Caco-2 (cell line): ENCODE measurements around the gene HM13. TPM values are rescaled to one million over a fixed set of nuclear protein-coding genes. Genes with fewer than 3 reads are reported as not detected.
A peak's percentile ranks its signal among the peaks of the same experiment; 100 is the strongest.
"Not testable (repeated sequence)": the region's sequence is repeated elsewhere in the genome, so short reads cannot be mapped to it uniquely, and the experiment has no call there.

Source experiments
- BruUV-seq: library from RNA; stranded (reverse); fragments of 400-500 nt; replicated peaks from 2 replicates; lab custom pipeline; 2021; lab: Mats Ljungman, UMichigan
- CTCF ChIA-PET: fragments of 300-600 bp; sonication (Branson Sonifier 250); formaldehyde crosslinking; loops from one replicate; lab custom pipeline; 2022; ENCODE audit warnings: antibody characterized with exemption; lab: Charles Lee
- POLR2A ChIA-PET: fragments of 300-600 bp; sonication (Branson Sonifier 250); formaldehyde crosslinking; loops from one replicate; lab custom pipeline; 2022; ENCODE audit warnings: antibody characterized with exemption; lab: Charles Lee
- DNase-seq, 2 experiments: peaks; one replicate each; pipeline versions ENCODE4 v3.0.0 to v3.0.0-alpha.2; 2020 to 2022
- H3K27me3 ChIP-seq: replicated peaks from 2 replicates; pipeline ENCODE4 v1.6.0; 2011; ENCODE audit warnings: low read length; ENCODE audit not compliant: control insufficient read depth, insufficient read depth
- H3K36me3 ChIP-seq: 2 replicates; pipeline ENCODE4 v1.5.1; 2011; ENCODE audit warnings: low read length; ENCODE audit not compliant: control insufficient read depth, insufficient read depth
- H3K4me1 ChIP-seq: fragments of 250-450 bp; sonication (Bioruptor Pico); 2 replicates; pipeline ENCODE4 v1.5.1; 2020; ENCODE audit warnings: mild to moderate bottlenecking
- H3K4me3 ChIP-seq: 2 replicates; pipeline ENCODE4 v1.5.1; 2011; ENCODE audit warnings: low read depth, mild to moderate bottlenecking, control low read depth, low read length
- H3K9me3 ChIP-seq: fragments of 250-450 bp; sonication (Bioruptor Pico); 2 replicates; pipeline ENCODE4 v1.5.1; 2020; ENCODE audit warnings: mild to moderate bottlenecking, moderate library complexity
- H3K27ac Mint-ChIP-seq: one replicate; pipeline ENCODE4 v1.8.0; 2022; ENCODE audit warnings: mixed read lengths; ENCODE audit not compliant: unreplicated experiment
- H3K27me3 Mint-ChIP-seq: one replicate; pipeline ENCODE4 v1.8.0; 2022; ENCODE audit warnings: mixed read lengths; ENCODE audit not compliant: insufficient read depth, unreplicated experiment
- H3K36me3 Mint-ChIP-seq: one replicate; pipeline ENCODE4 v1.8.0; 2022; ENCODE audit warnings: mild to moderate bottlenecking, mixed read lengths; ENCODE audit not compliant: insufficient read depth, unreplicated experiment
- H3K4me1 Mint-ChIP-seq: one replicate; pipeline ENCODE4 v1.8.0; 2022; ENCODE audit warnings: low read depth, mixed read lengths; ENCODE audit not compliant: unreplicated experiment
- H3K4me3 Mint-ChIP-seq: one replicate; pipeline ENCODE4 v1.8.0; 2022; ENCODE audit warnings: mild to moderate bottlenecking, moderate library complexity, mixed read lengths; ENCODE audit not compliant: unreplicated experiment
- H3K9me3 Mint-ChIP-seq: one replicate; pipeline ENCODE4 v1.8.0; 2022; ENCODE audit warnings: mixed read lengths; ENCODE audit not compliant: unreplicated experiment
- intact Hi-C: fragments of 100-400 bp; cut with micrococcal nuclease; formaldehyde crosslinking; loops from one replicate; pipeline ENCODE4 v1.10.0; 2022; ENCODE audit not compliant: unreplicated experiment
- total RNA-seq: library from RNA; stranded (reverse); gene quantifications from 2 replicates; pipeline ENCODE4 v1.2.3, GENCODE V29; 2022
- TF ChIP-seq, protein P1 (sequence below), 2 experiments: fragments of 200-600 bp in 1 of 2; IDR thresholded peaks; 1 replicate in 1 of 2; 2 replicates in 1 of 2; pipeline versions ENCODE4 v1.5.1 to v1.8.0; 2011 to 2022; ENCODE audit warnings: antibody characterized with exemption in 1 of 2, control low read depth in 1 of 2, inconsistent platforms in 1 of 2, low read depth in 1 of 2, low read length in 1 of 2, mild to moderate bottlenecking in 1 of 2, moderate library complexity in 1 of 2; ENCODE audit not compliant: insufficient read depth in 1 of 2, severe bottlenecking in 1 of 2, unreplicated experiment in 1 of 2

Gene HM13
- total RNA-seq, 1 experiment from 2014 or later: 443 TPM

DNA sequence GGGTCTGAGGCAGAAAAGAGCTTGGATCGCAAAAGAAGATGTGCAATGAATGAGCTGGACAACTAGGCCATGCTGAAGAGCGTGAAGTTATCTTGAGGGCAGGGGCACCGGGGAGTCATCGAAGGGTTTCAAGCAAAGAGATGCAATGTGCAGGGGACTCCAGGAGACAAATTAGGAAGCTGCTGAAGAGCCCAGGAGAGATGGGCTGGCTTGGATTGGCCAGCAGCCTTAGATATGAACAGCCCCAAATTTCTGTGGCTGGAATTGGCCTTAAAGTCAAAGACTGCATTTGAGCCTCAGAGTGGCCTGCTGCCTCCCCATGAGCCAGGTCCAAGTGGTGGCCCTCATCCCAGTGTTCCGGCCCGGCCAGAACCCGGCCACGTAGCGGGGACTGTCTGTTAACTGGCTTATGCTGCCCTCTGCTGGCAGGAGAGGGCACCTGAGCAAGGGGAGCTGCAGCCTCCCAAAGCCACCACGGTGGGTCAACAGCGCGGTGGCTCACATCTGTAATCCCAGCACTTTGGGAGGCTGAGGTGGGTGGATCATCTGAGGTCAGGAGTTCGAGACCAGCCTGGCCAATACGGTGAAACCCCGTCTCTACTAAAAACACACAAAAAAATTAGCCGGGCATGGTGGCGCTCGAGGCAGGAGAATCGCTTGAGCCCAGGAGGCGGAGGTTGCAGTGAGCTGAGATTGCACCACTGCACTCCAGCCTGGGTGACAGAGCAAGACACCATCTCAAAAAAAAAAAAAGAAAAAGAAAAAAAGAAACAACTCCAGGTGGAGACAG lies 11.2 kb upstream of the HM13 start:
- POLR2A ChIA-PET: interaction anchor here (0.7 kb wide), 1 partner anchor 134 kb away, joined by 8 read pairs; no protein-coding TSS in a partner anchor
- intact Hi-C loops: loop anchor here (1.0 to 2.0 kb wide), 4 partner anchors 38 to 190 kb away; no protein-coding TSS in a partner anchor
- not testable (repeated sequence) for H3K27me3 Mint-ChIP-seq, H3K4me1 Mint-ChIP-seq, H3K36me3 Mint-ChIP-seq, BruUV-seq, H3K9me3 ChIP-seq, H3K36me3 ChIP-seq, H3K27ac Mint-ChIP-seq, H3K9me3 Mint-ChIP-seq, H3K4me3 Mint-ChIP-seq, H3K4me3 ChIP-seq, H3K27me3 ChIP-seq
- peaks cover 14% of the 10 kb centered on the region for H3K4me1 ChIP-seq
- TF ChIP-seq, protein P1, sequence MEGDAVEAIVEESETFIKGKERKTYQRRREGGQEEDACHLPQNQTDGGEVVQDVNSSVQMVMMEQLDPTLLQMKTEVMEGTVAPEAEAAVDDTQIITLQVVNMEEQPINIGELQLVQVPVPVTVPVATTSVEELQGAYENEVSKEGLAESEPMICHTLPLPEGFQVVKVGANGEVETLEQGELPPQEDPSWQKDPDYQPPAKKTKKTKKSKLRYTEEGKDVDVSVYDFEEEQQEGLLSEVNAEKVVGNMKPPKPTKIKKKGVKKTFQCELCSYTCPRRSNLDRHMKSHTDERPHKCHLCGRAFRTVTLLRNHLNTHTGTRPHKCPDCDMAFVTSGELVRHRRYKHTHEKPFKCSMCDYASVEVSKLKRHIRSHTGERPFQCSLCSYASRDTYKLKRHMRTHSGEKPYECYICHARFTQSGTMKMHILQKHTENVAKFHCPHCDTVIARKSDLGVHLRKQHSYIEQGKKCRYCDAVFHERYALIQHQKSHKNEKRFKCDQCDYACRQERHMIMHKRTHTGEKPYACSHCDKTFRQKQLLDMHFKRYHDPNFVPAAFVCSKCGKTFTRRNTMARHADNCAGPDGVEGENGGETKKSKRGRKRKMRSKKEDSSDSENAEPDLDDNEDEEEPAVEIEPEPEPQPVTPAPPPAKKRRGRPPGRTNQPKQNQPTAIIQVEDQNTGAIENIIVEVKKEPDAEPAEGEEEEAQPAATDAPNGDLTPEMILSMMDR (IDR thresholded peaks at IDR 0.05; ENCODE audit: insufficient read depth in 1 of 2, low read depth in 1 of 2, low read length in 1 of 2, severe bottlenecking in 1 of 2, unreplicated experiment in 1 of 2): peak; percentile 99
- DNase-seq: peak; percentile 92 to 95
- CTCF ChIA-PET: interaction anchor here (0.5 to 5.1 kb wide), 33 partner anchors 10 to 1210 kb away, joined by 3 to 117 read pairs (median 5); partner anchors contain the start of genes DEFB123, DEFB124, HM13 and REM1

DNA sequence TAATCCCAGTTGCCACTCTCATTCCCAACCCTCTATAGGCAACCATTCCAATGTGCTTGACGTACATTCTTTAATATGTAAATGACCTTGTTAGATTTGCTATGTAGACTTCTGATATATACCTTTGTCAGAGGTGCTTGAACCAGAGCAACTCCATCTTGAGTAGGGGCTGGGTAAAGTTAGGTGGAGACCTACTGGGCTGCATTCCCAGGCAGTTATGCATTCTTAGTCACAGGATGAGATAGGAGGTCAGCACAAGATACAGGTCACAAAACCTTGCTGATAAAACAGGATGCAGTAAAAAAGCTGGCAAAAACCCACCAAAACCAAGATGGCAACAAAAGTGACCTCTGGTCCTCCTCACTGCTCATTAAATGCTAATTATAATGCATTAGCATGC lies 8.3 kb upstream of the HM13 start:
- Mint-ChIP-seq H3K27me3 (no peaks in the 10 kb centered on the region), H3K27ac (no peak overlapping the region), H3K4me1 (peaks cover 8% of the 10 kb centered on the region), H3K4me3 (no peak overlapping the region), H3K9me3 (no peaks in the 10 kb centered on the region), H3K36me3 (no peaks in the 10 kb centered on the region)
- no TSS peak for BruUV-seq
- Histone ChIP-seq H3K4me1 (peaks cover 14% of the 10 kb centered on the region), H3K4me3 (no peak overlapping the region), H3K27me3 (no peaks in the 10 kb centered on the region), H3K9me3 (peaks cover 7% of the 10 kb centered on the region), H3K36me3 (no peaks in the 10 kb centered on the region)
- TF ChIP-seq, protein P1 (IDR thresholded peaks at IDR 0.05; ENCODE audit: insufficient read depth in 1 of 2, low read depth in 1 of 2, low read length in 1 of 2, severe bottlenecking in 1 of 2, unreplicated experiment in 1 of 2): no peak
- DNase-seq: no peak
- ChIA-PET CTCF (interaction anchor here (0.8 to 1.6 kb wide), 3 partner anchors 9 to 48 kb away, joined by 4 to 7 read pairs (median 5); no protein-coding TSS in a partner anchor), POLR2A (no interaction called here)
- intact Hi-C loops: no loop called here

DNA sequence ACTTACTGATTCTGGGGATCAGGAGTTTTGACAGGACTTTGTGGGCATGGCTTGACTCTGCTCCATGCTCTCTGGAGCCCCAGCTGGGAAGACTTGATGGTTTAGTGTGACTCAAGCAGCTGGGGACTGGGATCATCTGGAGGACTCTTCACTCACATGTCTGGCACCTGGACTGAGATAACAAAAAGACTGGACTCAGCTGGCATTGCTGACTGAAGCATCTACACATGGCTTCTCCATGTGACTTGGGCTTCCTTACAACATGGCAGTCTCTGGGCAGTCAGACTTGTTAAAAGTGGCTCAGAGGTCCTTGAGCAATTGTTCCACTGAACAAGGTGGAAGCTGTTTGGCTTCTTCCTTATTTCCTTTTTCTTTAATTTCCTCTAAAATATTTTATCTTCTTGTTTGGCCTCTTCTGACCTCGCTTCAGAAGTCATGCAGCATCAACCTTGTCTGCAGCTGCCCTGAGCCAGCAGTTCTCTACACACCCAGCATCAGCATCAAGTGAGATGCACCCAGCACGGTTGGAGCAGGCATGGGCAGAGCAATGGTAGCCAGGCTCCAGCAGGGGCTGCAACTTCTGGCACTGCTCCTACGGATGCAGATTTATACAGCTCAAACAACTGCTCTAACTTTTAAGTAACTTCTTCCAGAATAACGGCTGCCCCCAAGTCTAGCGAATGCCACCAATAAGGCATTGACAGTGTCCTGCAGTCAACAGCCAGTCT lies 5.6 kb upstream of the HM13 start:
- H3K27me3 ChIP-seq: no peaks in the 10 kb centered on the region
- H3K9me3 ChIP-seq: peaks cover 7% of the 10 kb centered on the region
- peaks cover 14% of the 10 kb centered on the region for H3K4me1 ChIP-seq
- Mint-ChIP-seq H3K27ac (no peak overlapping the region), H3K4me1 (peaks cover 8% of the 10 kb centered on the region), H3K36me3 (no peaks in the 10 kb centered on the region), H3K27me3 (no peaks in the 10 kb centered on the region), H3K4me3 (no peak overlapping the region), H3K9me3 (no peaks in the 10 kb centered on the region)
- BruUV-seq: no TSS peak
- H3K36me3 ChIP-seq: no peaks in the 10 kb centered on the region
- CTCF ChIA-PET: interaction anchor here (1.2 kb wide), 1 partner anchor 9 kb away, joined by 3 read pairs; no protein-coding TSS in a partner anchor
- POLR2A ChIA-PET: interaction anchor here (0.5 kb wide), 1 partner anchor 23 kb away, joined by 3 read pairs; no protein-coding TSS in a partner anchor
- TF ChIP-seq, protein P1 (IDR thresholded peaks at IDR 0.05; ENCODE audit: insufficient read depth in 1 of 2, low read depth in 1 of 2, low read length in 1 of 2, severe bottlenecking in 1 of 2, unreplicated experiment in 1 of 2): no peak
- no peak overlapping the region for H3K4me3 ChIP-seq
- intact Hi-C loops: no loop called here
- no peak for DNase-seq
